HEK293 (cell line): ENCODE data around the gene GLCCI1.

Source experiments
- SALL2 ChIP-seq: fragments of 450-650 bp; formaldehyde crosslinking; IDR thresholded peaks from 2 replicates; pipeline ENCODE4 v1.5.0; 2017; ENCODE audit warnings: missing biosample characterization, mild to moderate bottlenecking, missing genetic modification characterization, borderline replicate concordance
- ZBTB1 ChIP-seq: fragments of 450-650 bp; formaldehyde crosslinking; IDR thresholded peaks from 2 replicates; pipeline ENCODE4 v1.5.1; 2016; ENCODE audit warnings: missing biosample characterization, missing genetic modification characterization
- ZNF175 ChIP-seq: fragments of 450-650 bp; formaldehyde crosslinking; IDR thresholded peaks from 2 replicates; pipeline ENCODE4 v1.5.1; 2016; ENCODE audit warnings: missing biosample characterization, missing genetic modification characterization
- ZNF248 ChIP-seq: fragments of 450-650 bp; formaldehyde crosslinking; IDR thresholded peaks from 2 replicates; pipeline ENCODE4 v1.5.1; 2017; ENCODE audit warnings: missing biosample characterization, missing genetic modification characterization
- ZNF324 ChIP-seq: fragments of 450-650 bp; formaldehyde crosslinking; IDR thresholded peaks from 2 replicates; pipeline ENCODE4 v1.5.1; 2016; ENCODE audit warnings: missing biosample characterization, missing genetic modification characterization
- ZNF398 ChIP-seq: fragments of 450-650 bp; formaldehyde crosslinking; IDR thresholded peaks from 2 replicates; pipeline ENCODE4 v1.5.1; 2017; ENCODE audit warnings: missing biosample characterization, missing genetic modification characterization
- TF ChIP-seq, protein P1 (sequence below): fragments of 450-650 bp; formaldehyde crosslinking; IDR thresholded peaks from 2 replicates; pipeline ENCODE4 v1.5.1; 2016; ENCODE audit warnings: missing biosample characterization, missing genetic modification characterization

- TF ChIP-seq ZNF324 (no peak), ZNF398 (tag by site-specific recombination) (no peak), ZNF248 (tag by site-specific recombination) (no peak), ZNF175 (tag by site-specific recombination) (no peak), SALL2 (tag by site-specific recombination) (no peak), ZBTB1 (no peak)
- TF ChIP-seq, protein P1, sequence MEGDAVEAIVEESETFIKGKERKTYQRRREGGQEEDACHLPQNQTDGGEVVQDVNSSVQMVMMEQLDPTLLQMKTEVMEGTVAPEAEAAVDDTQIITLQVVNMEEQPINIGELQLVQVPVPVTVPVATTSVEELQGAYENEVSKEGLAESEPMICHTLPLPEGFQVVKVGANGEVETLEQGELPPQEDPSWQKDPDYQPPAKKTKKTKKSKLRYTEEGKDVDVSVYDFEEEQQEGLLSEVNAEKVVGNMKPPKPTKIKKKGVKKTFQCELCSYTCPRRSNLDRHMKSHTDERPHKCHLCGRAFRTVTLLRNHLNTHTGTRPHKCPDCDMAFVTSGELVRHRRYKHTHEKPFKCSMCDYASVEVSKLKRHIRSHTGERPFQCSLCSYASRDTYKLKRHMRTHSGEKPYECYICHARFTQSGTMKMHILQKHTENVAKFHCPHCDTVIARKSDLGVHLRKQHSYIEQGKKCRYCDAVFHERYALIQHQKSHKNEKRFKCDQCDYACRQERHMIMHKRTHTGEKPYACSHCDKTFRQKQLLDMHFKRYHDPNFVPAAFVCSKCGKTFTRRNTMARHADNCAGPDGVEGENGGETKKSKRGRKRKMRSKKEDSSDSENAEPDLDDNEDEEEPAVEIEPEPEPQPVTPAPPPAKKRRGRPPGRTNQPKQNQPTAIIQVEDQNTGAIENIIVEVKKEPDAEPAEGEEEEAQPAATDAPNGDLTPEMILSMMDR: no peak
Observed at GRCh38 chr7:8058322-8058721, 89.7 kb downstream of the GLCCI1 start.
